Measurements from ENCODE around the gene TMCC2.
"Not testable (repeated sequence)": the region's sequence is repeated elsewhere in the genome, so short reads cannot be mapped to it uniquely, and the experiment has no call there.

DNA sequence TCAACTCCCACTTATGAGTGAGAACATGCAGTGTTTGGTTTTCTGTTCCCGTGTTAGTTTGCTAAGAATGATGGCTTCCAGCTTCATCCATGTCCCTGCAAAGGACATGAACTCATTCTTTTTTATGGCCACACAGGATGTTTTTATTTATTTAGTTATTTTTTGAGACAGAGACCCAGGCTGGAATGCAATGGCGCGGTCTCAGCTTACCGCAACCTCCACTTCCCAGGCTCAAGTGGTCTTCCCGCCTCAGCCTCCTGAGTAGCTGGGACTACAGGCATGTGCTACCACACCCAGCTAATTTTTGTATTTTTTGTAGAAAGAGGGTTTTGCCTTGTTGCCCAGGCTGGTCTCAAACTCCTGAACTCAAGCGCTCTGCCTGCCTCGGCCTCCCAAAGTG lies 47.4 kb upstream of the TMCC2 start:
- not testable (repeated sequence) for TF ChIP-seq POLR2AphosphoS5, CTCF, EP300, POLR2A (IDR thresholded peaks at IDR 0.05)
